ENCODE results near the gene LRIT3.

DNA sequence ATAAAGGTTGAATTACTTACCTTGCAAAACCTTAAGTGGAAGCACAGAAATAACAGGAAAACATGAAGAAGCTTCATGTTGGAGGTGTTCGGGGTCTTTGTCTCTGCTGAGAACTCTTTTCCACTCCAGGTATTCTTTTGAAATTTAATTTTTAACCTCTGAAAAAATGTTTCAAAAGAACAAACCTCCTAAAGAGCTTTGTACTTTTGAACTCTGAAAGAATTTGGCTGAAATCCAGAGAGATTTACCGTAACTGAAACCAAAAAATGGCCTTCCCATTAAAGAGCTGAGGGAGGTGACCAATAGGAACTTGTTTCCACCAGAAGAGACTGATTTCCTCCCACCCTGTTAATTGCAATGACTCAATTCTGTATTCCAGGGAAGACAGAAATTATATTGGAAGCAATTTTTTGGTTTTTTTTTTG, 46.0 kb upstream of the LRIT3 start, which contains the start of gene CFI:
- no peak for TF ChIP-seq POLR2A (IDR thresholded peaks at IDR 0.05; ENCODE audit: low read depth)
- TF ChIP-seq, protein P1, sequence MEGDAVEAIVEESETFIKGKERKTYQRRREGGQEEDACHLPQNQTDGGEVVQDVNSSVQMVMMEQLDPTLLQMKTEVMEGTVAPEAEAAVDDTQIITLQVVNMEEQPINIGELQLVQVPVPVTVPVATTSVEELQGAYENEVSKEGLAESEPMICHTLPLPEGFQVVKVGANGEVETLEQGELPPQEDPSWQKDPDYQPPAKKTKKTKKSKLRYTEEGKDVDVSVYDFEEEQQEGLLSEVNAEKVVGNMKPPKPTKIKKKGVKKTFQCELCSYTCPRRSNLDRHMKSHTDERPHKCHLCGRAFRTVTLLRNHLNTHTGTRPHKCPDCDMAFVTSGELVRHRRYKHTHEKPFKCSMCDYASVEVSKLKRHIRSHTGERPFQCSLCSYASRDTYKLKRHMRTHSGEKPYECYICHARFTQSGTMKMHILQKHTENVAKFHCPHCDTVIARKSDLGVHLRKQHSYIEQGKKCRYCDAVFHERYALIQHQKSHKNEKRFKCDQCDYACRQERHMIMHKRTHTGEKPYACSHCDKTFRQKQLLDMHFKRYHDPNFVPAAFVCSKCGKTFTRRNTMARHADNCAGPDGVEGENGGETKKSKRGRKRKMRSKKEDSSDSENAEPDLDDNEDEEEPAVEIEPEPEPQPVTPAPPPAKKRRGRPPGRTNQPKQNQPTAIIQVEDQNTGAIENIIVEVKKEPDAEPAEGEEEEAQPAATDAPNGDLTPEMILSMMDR (IDR thresholded peaks at IDR 0.05), result no peak
- no peak for TF ChIP-seq EP300 (IDR thresholded peaks at IDR 0.05)
- TF ChIP-seq POLR2AphosphoS5 (IDR thresholded peaks at IDR 0.05), result no peak

Data from esophagus muscularis mucosa (tissue), 4 donors.